ENCODE measurements around the gene PLXNA4. TPM values are rescaled to one million over a fixed set of nuclear protein-coding genes. Genes with fewer than 3 reads are reported as not detected.

Gene PLXNA4
- total RNA-seq, 2 donors from 2014 or later = 9.5 to 18.0 TPM

GRCh38 chr7:132149436-132150304 lies 426.6 kb downstream of the PLXNA4 start:
- DNase-seq (ENCODE audit: low spot score) = no peak
- H3K27me3 ChIP-seq = no peaks in the 10 kb centered on the region
- H3K27ac ChIP-seq = no peak overlapping the region
- no peak overlapping the region for H3K4me3 ChIP-seq
- H3K36me3 ChIP-seq = no peaks in the 10 kb centered on the region
- no peaks in the 10 kb centered on the region for H3K9me3 ChIP-seq
- H3K4me1 ChIP-seq = no peaks in the 10 kb centered on the region
- no peak for TF ChIP-seq CTCF (IDR thresholded peaks at IDR 0.05)

GRCh38 chr7:132148876-132149275 lies 427.4 kb downstream of the PLXNA4 start:
- Histone ChIP-seq H3K36me3 (no peaks in the 10 kb centered on the region), H3K27ac (no peak overlapping the region), H3K4me1 (no peaks in the 10 kb centered on the region), H3K9me3 (no peaks in the 10 kb centered on the region), H3K4me3 (no peak overlapping the region), H3K27me3 (no peaks in the 10 kb centered on the region)
- TF ChIP-seq CTCF (IDR thresholded peaks at IDR 0.05) = no peak
- no peak for DNase-seq (ENCODE audit: low spot score)

- Histone ChIP-seq H3K4me1 (no peaks in the 10 kb centered on the region), H3K27me3 (no peaks in the 10 kb centered on the region), H3K27ac (no peak overlapping the region), H3K9me3 (no peaks in the 10 kb centered on the region), H3K4me3 (no peak overlapping the region), H3K36me3 (no peaks in the 10 kb centered on the region)
- TF ChIP-seq CTCF (IDR thresholded peaks at IDR 0.05) = no peak
- DNase-seq (ENCODE audit: low spot score) = peak; percentile 77
These were observed 430.8 kb downstream of the PLXNA4 start for GRCh38 chr7:132145466-132145865.

- Histone ChIP-seq H3K4me1 (no peaks in the 10 kb centered on the region), H3K27me3 (no peaks in the 10 kb centered on the region), H3K4me3 (no peak overlapping the region), H3K27ac (no peak overlapping the region), H3K9me3 (no peaks in the 10 kb centered on the region), H3K36me3 (no peaks in the 10 kb centered on the region)
- no peak for TF ChIP-seq CTCF (IDR thresholded peaks at IDR 0.05)
- DNase-seq (ENCODE audit: low spot score) = no peak
These were observed 431.2 kb downstream of the PLXNA4 start for GRCh38 chr7:132145063-132145462.

- H3K9me3 ChIP-seq = no peaks in the 10 kb centered on the region
- H3K4me3 ChIP-seq = no peak overlapping the region
- H3K4me1 ChIP-seq = no peaks in the 10 kb centered on the region
- H3K36me3 ChIP-seq = no peaks in the 10 kb centered on the region
- no peak overlapping the region for H3K27ac ChIP-seq
- TF ChIP-seq CTCF (IDR thresholded peaks at IDR 0.05) = no peak
- no peaks in the 10 kb centered on the region for H3K27me3 ChIP-seq
- DNase-seq (ENCODE audit: low spot score) = no peak
These were observed 434.3 kb downstream of the PLXNA4 start for GRCh38 chr7:132142006-132142405.

GRCh38 chr7:132141109-132141508 lies 435.2 kb downstream of the PLXNA4 start:
- Histone ChIP-seq H3K36me3 (no peaks in the 10 kb centered on the region), H3K9me3 (no peaks in the 10 kb centered on the region), H3K27ac (no peak overlapping the region), H3K27me3 (no peaks in the 10 kb centered on the region), H3K4me1 (no peaks in the 10 kb centered on the region), H3K4me3 (no peak overlapping the region)
- no peak for TF ChIP-seq CTCF (IDR thresholded peaks at IDR 0.05)
- DNase-seq (ENCODE audit: low spot score) = no peak

Data from right atrium auricular region (tissue), 2 donors.